ENCODE measurements around the gene NUP214. TPM values are rescaled to one million over a fixed set of nuclear protein-coding genes. Genes with fewer than 3 reads are reported as not detected.

NUP214 gene
- total and polyA plus RNA-seq, 12 donors = 22.6 to 76.6 (median 36.8) TPM

GRCh38 chr9:131160416-131161112 lies 35.2 kb downstream of the NUP214 start:
- DNase-seq = no peak
- WGBS, 4 donors = 92 to 100% (median 93%) methylated on average over 1 of the region's 1 CpG
- TF ChIP-seq POLR2A (IDR thresholded peaks at IDR 0.05) = no peak
- no peak for TF ChIP-seq CTCF (IDR thresholded peaks at IDR 0.05)

GRCh38 chr9:131161585-131161984 lies 36.2 kb downstream of the NUP214 start:
- no peak for TF ChIP-seq POLR2A (IDR thresholded peaks at IDR 0.05)
- no peak for TF ChIP-seq CTCF (IDR thresholded peaks at IDR 0.05)
- no peak overlapping the region for H3K4me3 ChIP-seq
- 89 to 93% (median 91%) methylated on average over 6 of the region's 6 CpGs for WGBS, 4 donors
- DNase-seq = no peak
- H3K27ac ChIP-seq = no peak overlapping the region
- H3K4me1 ChIP-seq (replicated peaks in 1 of 2) = no peaks in the 10 kb centered on the region
- no peaks in the 10 kb centered on the region for H3K9me3 ChIP-seq (replicated peaks in 1 of 3)
- peaks cover 0 to 74% of the 10 kb centered on the region in 2 donors for H3K36me3 ChIP-seq (replicated peaks in 1 of 2)
- no peaks in the 10 kb centered on the region for H3K27me3 ChIP-seq
- intact Hi-C loops (cut with DNase I) = no loop called here

More at GRCh38 chr9:131160416-131161112, 35.2 kb downstream of the NUP214 start:
- no peaks in the 10 kb centered on the region for H3K27me3 ChIP-seq
- H3K9me3 ChIP-seq (replicated peaks in 1 of 3) = no peaks in the 10 kb centered on the region
- no peak overlapping the region for H3K27ac ChIP-seq
- no peaks in the 10 kb centered on the region for H3K4me1 ChIP-seq (replicated peaks in 1 of 2)
- intact Hi-C loops (cut with DNase I) = no loop called here
- H3K4me3 ChIP-seq = no peak overlapping the region
- peaks cover 0 to 70% of the 10 kb centered on the region in 2 donors for H3K36me3 ChIP-seq (replicated peaks in 1 of 2)

GRCh38 chr9:131162886-131163285 lies 37.5 kb downstream of the NUP214 start:
- H3K36me3 ChIP-seq (replicated peaks in 1 of 2) = peaks cover 0 to 65% of the 10 kb centered on the region in 2 donors
- H3K27ac ChIP-seq = no peak overlapping the region
- TF ChIP-seq CTCF (IDR thresholded peaks at IDR 0.05) = no peak
- no peak for TF ChIP-seq POLR2A (IDR thresholded peaks at IDR 0.05)
- no peaks in the 10 kb centered on the region for H3K4me1 ChIP-seq (replicated peaks in 1 of 2)
- WGBS, 4 donors = 95 to 98% (median 98%) methylated on average over 4 of the region's 4 CpGs
- intact Hi-C loops (cut with DNase I) = no loop called here
- no peak overlapping the region for H3K4me3 ChIP-seq
- H3K9me3 ChIP-seq (replicated peaks in 1 of 3) = no peaks in the 10 kb centered on the region
- H3K27me3 ChIP-seq = no peaks in the 10 kb centered on the region
- no peak for DNase-seq

- no peak for TF ChIP-seq POLR2A (IDR thresholded peaks at IDR 0.05)
- no peak for TF ChIP-seq CTCF (IDR thresholded peaks at IDR 0.05)
- H3K36me3 ChIP-seq (replicated peaks in 1 of 2) = peaks cover 0 to 54% of the 10 kb centered on the region in 2 donors
These were observed 40.1 kb downstream of the NUP214 start for GRCh38 chr9:131165523-131165922.

More at GRCh38 chr9:131165523-131165922, 40.1 kb downstream of the NUP214 start:
- Histone ChIP-seq H3K4me3 (no peak overlapping the region), H3K27ac (no peak overlapping the region), H3K27me3 (no peaks in the 10 kb centered on the region), H3K4me1 (replicated peaks in 1 of 2) (no peaks in the 10 kb centered on the region), H3K9me3 (replicated peaks in 1 of 3) (no peaks in the 10 kb centered on the region)
- intact Hi-C loops (cut with DNase I) = no loop called here
- no peak for DNase-seq

Measured in adrenal gland (tissue), 12 donors.